WI38 (cell line): ENCODE measurements around the gene ITCH.
"Not testable (repeated sequence)": the region's sequence is repeated elsewhere in the genome, so short reads cannot be mapped to it uniquely, and the experiment has no call there.

ENCODE experiments used
- H3K4me3 ChIP-seq: 2 replicates; pipeline ENCODE4 v1.5.1; 2011; ENCODE audit warnings: low read depth, mild to moderate bottlenecking, control low read depth, low read length
- TF ChIP-seq, protein P1 (sequence below): IDR thresholded peaks from 2 replicates; pipeline ENCODE4 v1.5.1; 2012; ENCODE audit warnings: low read depth, mild to moderate bottlenecking, control low read depth, low read length

The ITCH gene

DNA sequence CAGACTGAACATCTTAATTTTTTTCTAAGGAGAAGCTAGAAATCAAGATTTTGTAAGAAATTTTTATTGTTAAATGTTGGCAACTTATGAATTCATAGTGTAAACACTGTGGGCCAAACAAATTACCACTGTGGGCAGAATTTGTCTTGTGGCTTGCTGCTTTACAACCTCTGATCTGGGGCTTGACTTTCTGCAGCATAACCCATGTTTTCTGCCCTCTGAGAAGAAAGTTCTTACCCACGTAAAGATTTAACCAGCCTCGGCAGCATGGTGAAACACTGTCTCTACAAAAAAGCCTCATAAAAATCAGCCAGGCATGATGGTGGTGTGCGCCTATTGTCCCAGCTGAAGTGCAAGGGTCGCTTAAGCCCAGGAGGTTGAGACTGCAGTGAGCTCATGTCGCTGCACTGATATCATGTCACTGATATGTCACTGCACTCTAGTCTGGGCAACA is 12.9 kb downstream of the ITCH start:
- TF ChIP-seq, protein P1, sequence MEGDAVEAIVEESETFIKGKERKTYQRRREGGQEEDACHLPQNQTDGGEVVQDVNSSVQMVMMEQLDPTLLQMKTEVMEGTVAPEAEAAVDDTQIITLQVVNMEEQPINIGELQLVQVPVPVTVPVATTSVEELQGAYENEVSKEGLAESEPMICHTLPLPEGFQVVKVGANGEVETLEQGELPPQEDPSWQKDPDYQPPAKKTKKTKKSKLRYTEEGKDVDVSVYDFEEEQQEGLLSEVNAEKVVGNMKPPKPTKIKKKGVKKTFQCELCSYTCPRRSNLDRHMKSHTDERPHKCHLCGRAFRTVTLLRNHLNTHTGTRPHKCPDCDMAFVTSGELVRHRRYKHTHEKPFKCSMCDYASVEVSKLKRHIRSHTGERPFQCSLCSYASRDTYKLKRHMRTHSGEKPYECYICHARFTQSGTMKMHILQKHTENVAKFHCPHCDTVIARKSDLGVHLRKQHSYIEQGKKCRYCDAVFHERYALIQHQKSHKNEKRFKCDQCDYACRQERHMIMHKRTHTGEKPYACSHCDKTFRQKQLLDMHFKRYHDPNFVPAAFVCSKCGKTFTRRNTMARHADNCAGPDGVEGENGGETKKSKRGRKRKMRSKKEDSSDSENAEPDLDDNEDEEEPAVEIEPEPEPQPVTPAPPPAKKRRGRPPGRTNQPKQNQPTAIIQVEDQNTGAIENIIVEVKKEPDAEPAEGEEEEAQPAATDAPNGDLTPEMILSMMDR: no peak
- H3K4me3 ChIP-seq: no peak overlapping the region

DNA sequence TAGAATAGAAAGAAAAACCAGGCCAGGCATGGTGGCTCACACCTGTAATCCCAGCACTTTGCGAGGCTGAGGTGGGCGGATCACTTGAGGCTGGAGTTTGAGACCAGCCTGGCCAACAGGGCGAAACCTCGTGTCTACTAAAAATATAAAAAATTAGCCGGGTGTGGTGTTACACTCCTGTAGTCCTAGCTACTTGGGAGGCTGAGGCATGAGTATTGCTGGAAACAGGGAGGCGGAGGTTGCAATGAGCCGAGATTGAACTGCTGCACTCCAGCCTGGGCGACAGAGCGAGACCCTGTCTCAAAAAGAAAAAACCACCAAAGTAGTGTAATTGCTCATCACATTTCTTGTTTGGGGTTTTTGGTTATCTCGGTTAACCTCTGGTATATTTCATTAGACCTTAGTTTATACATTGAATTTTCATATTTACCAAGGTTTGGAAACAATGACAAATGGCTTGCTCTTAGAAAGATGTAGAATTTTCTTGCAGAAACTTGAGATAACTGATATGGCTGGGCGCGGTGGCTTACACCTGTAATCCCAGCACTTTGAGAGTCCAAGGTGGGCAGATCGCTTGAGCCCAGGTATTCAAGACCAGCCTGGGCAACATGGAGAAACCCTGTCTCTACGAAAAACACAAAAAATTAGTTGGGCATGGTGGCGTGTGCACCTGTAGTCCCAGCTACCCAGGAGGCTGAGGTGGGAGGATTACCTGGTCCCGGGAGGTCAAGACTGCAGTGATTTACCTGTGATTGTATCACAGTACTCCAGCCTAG is 14.2 kb downstream of the ITCH start:
- H3K4me3 ChIP-seq: no peak overlapping the region
- TF ChIP-seq, protein P1: no peak

DNA sequence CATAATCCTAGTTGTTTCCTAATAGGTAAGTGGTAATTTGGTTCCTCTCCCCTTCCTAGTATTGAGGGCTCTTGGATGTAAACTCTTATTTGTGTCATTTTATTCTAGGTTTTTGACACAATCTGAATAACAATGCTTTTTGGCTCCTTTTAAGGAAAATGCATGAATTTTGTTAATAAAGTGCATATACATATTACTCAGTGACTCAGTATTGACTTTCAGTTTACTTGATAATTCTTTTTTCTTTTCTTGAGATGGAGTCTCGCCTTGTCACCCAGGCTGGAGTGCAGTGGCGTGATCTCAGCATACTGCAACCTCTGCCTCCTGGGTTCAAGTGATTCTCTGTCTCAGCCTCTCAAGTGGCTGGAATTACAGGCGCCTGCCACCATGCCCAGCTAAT is 19.1 kb downstream of the ITCH start:
- H3K4me3 ChIP-seq: no peak overlapping the region
- TF ChIP-seq, protein P1: no peak

DNA sequence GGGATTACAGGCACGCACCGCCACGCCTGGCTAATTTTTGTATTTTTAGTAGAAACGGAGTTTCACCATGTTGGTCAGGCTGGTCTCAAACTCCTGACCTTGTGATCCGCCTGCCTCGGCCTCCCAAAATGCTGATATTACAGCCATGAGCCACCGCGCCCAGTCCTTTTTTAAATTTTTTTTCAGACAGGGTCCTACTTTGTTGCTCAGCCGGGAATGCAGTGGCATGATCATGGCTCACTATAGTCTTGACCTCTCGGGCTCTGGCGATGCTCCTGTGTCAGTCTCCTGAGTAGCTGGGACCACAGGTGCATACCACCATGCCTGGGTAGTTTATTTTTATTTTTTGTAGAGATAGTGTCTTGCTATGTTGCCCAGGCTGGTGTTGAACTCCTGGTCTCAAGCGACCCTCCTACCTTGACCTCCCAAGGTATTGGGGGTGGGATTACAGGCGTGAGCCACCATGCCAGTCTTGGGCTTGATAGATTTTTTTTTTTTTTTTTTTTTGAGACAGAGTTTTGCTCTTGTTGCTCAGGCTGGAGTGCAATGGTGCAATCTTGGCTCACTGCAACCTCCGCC is 19.9 kb downstream of the ITCH start:
- H3K4me3 ChIP-seq: not testable (repeated sequence)

GRCh38 chr20:34385464-34385863 is 22.4 kb downstream of the ITCH start:
- no peak overlapping the region for H3K4me3 ChIP-seq

DNA sequence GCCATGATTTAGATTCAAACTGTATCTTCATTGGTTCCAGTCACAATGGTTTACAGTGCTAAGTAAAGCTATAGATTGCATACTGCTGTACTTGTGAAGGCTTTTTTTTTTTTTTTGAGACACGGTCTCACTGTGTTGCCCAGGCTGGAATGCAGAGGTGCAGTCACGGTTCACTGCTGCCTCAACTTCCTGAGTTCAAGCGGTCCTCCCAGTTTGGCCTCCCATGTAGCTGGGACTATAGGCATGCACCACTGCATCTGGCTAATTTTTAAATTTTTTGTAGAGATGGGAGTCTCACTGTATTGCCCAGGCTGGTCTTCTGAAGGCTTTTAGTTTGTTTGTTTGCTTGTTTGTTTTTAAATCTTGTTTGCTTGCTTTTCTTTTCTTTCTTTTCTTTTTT is 24.9 kb downstream of the ITCH start:
- no peak overlapping the region for H3K4me3 ChIP-seq
- TF ChIP-seq, protein P1: no peak

More at GRCh38 chr20:34385464-34385863, 22.4 kb downstream of the ITCH start:
- TF ChIP-seq, protein P1: no peak

GRCh38 chr20:34388678-34389077 is 25.6 kb downstream of the ITCH start:
- TF ChIP-seq, protein P1: no peak
- no peak overlapping the region for H3K4me3 ChIP-seq
